Stimulated activated CD4-positive, alpha-beta T cell treated with anti-CD3 and anti-CD28 coated beads, Interleukin-4, amount 100 ng/mL, for 24 hours (primary cell): ENCODE results near the gene L3MBTL4.
A peak's percentile ranks its signal among the peaks of the same experiment; 100 is the strongest.
"Not testable (repeated sequence)": the region's sequence is repeated elsewhere in the genome, so short reads cannot be mapped to it uniquely, and the experiment has no call there.

Source experiments
- DNase-seq: peaks from one replicate; pipeline ENCODE4 v3.0.0-alpha.2; 2020

The L3MBTL4 gene

DNA sequence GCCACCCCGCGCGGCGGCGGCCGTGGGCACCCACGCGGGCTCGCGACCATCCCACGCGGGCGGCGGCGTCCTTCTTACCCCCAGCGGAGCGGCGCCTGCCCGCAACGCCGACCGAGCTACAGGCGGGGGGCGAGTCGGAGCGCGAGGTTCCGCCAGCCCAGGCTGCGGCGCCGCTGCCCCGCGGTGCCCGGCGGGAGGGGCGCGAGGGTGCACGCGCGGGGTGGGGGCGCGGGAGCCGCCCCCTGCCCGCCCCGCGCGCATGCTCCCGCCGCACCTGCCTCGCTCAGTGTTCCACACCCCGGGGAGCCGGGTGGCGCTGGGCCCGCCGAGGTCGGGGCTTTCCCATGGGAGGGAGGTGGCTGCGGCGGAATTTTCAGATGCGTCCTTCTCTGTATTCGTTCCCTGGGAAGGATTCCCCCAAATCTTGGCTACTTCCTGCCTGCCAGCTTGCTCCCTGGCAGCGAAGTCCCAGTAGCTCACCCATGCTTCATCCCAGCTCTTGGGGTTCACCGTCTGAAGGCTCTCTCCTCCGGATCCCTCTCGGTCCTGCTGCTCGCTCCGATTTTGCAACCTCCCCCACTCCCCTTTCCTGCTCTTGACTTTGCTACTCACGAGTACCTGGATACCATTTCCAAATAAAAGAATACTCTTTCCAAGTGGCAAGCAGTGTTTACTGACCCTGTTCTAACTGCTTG lies at the start of gene L3MBTL4:
L3MBTL4 (minus strand) TSS at position 189 of the 695 bp plus-strand sequence. CDS start 103,286 bp downstream, outside the sequence.
- no peak for DNase-seq

DNA sequence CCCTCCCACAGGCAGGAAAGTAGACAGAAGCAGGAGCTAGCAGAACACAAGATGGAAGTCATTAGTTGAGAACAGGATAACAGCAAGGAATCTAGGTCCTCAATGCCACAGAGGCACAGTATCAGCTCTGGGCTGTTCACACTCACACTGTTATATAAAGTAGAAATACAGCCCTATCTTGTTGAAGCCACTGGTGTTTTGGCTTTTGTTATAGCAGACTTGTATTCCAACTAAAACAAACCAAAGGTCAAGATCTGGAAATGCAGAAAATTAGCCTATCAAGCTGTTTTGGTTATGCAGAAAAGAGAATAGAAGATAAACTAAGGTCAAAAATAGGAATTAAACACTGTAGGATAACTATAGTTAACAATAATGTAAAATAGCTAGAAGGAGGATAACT lies 37.5 kb upstream of the L3MBTL4 start:
- DNase-seq = no peak

DNA sequence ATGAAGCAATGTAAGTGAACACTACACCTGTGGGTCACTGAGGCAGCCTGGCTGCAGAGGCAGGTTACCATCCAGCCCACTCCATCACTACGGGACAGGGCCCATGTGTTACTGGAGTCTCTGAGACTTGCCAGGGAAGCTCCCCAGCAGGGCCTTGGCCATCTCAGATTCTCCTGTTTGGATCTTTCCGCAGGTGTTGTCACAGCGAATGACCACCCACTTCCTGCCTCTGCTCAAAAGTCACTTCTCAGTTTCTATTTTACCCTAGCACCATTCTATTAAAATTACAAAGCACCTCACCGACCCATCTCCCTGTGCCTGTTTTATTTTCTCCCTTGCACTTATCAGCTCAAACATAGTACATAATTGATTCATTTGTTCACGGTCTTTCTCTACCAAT lies 34.5 kb upstream of the L3MBTL4 start:
- DNase-seq = no peak

DNA sequence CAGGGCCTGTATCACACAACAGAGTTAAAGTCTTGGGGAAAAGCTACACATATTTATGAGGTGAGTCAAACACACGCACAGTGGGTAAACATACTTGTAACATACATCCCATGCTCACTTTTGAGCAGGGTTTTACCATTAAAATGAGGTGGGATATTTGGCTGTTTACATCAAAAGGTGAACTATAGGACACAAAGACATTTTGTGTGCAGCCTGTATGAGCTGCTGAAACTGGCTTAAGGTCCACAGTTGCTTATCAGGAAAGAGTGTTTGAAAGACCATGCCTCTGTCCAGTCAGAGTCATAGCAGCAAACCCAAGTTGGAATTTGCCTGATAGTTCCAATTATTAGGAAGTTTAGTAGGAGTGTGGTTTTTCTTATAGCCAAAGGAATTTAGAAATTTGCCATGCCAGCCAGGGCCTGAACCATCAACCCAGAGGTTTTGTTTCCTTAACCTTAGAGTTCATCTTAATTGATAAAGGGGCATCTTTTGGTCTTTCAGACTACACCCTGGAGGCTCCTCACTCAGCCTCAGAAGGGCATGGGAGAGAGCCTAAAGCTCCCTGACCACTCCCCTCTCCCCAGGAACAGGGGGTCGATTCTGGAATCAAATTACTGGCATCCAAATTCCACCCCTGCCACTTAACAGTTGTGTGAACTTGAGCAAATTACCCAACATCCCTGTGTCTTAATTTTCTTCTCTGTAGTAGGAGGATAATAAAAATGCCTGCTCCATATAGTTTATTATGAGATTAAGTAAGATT lies 29.9 kb upstream of the L3MBTL4 start:
- DNase-seq = no peak

DNA sequence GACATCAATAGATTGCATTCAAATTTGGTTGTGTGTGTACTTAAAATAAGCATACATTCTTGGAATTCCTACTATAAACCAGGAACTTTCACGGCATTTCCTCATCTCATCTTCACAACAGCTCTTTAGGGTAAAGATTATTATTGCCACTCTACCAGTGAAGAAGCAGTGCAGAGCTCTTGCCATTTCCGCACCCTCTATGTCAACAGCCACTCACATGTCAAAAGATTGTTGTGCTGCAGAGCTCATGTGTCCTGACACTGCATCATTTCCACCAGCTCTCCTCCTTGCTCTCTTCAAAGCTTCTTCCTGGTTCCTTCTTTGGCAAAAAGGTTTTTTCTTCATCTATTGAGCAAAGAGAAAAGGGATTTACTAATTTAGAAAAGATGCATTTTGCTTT lies 26.5 kb upstream of the L3MBTL4 start:
- no peak for DNase-seq

DNA sequence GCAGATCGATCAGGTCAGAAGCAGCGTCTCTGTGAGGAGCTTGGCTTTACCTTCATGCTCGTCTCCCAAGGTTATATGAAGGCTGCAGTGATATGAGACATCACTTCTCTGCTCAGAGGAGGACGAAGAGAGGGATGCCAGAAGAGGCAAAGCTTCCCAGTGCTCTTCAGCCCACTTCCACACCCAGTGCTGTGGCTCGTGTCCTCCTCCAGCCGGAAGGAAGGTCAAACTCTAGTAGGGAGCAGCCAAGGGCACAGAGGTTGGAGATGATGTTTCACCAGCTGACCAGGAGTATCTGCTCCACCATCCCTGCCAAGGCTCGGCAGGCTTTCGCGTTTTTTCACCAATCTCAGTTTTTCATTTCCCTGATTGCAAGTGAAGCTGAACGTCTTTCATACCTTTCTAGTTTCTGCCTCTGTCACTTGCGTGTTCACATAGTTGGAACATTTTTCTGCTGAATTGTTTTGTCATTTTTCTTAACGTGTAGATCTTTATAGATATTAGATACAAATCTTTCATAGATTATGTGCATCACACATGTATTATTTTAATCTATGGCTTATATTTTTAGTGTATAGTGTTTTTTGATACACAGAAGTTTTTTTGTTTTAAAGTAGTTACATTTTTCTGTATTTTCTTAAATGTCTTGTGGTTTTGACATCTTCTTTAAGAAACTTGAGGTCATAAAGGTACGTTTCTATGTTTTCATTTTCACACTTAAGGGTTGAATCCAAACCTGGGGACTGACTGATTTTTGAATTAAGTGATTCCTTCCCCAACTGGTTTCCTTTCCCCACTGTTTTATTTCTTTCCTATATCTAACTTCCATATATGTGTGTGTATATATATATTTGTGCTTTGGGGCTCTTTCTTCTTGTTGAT lies 23.5 kb upstream of the L3MBTL4 start:
- DNase-seq = no peak

DNA sequence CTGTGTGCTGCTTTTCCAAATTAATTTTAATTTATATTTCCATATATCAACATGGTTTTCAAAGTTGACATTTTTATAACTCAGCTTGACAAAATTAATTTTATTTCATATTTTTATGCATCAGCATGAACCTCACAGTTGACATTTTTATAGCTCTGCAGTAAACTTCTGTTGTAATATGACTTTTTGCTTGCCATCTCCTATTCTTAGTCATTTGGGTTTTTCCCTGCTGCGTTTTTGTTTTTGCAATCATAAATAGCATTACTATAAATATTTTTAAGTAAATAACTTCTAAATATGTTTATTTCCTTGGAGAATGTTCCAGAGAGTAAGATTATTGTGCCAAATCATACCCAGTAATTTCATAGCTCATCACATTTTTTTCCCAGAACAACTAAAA lies 21.0 kb upstream of the L3MBTL4 start:
- no peak for DNase-seq

DNA sequence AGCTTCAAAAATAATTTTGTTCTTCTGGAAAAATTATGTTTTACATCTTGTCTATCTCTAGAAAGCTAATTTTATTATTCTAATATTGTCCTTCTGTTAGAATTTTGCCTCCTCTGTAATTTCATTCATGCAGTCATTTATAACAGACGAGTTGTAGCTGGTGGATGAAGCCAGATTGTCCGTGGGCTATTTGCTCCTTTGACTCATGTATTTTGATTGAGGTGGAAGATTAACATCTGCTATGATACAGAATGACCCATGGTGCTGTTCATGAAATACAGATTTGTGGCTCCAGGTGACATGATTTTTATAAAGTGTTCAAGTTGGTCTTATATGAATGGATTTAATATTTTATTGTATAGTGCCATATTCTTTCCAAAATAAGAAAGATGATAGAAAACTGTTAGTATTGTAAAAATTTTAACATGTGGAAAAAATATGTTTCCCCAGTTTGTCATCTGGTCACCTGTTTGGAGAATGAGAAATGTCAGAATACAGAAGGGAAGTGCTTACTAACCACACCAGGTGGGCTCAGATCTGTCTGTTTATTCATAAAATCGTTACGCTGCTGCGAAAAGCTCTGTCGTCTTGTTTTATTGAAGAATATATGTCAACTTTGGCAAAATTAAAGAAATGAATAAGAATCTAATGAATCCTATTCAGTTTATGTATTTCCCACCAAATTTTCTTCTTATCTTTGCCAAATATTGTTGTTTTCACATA lies 20.4 kb upstream of the L3MBTL4 start:
- no peak for DNase-seq

DNA sequence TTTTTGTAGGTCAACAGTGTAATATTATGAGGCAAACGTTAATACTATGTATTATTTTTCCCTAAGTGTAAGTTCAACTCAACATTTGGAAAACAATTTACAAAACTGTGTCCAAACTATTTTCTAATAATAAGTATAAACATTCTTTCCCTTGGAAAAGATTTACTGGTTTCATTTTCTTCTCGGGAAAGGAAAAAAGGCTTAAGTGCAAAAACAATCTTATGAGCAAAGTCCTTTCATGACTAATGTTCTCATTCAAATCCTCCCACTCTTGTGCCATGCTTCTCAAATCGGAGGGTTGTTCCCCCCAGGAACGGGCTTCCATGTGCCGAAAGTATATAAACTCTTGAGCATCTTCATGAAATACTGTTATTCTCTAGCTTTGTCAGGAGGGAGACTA lies 19.8 kb upstream of the L3MBTL4 start:
- no peak for DNase-seq

DNA sequence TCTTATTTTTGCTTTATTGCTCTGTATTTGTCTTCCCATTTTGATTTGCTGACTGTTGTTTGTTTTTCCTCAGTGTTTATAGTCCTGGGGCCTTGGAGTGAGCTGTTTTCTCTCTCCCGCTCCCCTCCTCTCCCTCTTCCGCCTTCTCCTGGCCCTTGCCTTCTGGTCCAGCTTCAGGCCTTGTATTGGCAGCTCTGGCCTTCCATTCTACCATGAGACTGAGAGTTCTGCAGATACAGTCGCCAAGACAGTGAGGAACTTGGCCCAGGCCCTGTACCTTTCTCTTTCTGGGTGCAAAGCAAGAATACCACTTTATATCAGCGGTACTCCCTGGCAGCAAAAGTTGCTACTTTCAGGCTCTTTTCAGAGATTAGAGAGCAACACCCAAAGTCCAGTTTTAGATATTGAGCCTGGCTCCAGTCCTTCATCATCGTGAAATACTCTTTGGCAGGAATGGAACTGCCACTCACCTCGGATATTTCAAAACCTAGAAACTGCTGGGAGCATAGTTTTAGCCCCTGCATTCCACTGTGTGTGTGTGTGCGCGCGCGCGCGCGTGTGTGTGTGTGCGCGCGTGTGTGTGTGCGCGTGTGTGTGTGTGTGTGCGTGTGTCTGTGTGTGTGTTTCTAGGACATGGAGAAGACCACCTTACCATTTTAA lies 17.1 kb upstream of the L3MBTL4 start:
- DNase-seq = no peak

DNA sequence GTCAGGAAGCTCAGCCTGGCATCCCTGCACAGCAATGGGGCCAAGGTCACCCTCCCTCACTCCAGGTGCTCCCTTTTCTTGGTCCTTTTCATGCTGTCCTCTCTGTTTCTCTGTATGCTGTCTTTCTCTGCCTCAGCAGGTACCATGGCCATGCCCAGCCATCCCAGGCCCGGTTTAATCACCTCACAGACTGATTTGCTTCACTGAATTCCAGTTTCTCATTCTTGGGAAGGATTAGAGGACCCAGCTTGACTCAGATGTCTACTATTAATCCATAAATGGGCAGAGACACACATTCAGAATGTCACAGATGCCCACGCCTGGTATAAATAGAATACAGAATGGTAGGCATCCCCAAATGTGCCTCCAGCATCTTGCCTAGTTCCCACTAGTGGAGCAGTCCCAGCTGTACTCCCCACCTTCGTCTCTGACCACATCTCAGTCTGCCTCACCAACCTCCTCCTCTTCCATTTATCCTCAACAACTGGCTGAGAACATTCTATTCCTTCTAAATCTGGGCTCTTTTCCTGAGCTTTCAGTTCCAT lies 14.2 kb upstream of the L3MBTL4 start:
- DNase-seq = no peak

DNA sequence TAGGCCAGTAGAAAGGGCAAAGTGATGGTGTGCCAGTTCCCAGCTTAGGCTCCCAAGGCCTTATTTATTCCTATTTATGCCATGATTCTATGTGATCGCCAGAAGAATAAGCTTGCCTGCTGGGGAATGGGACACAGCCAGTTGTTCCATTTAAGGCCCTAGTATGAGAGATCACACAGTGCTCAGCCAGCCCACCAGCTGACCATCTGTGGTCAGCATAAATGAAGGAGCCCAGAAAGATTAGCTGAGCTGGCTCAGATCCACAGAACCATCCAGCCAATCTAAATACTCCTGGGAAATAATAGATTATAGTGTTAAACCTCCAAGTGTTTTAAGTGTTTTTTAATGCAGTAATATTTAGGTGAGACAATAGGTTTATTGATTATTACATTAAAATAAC lies 12.6 kb upstream of the L3MBTL4 start:
- DNase-seq = no peak

DNA sequence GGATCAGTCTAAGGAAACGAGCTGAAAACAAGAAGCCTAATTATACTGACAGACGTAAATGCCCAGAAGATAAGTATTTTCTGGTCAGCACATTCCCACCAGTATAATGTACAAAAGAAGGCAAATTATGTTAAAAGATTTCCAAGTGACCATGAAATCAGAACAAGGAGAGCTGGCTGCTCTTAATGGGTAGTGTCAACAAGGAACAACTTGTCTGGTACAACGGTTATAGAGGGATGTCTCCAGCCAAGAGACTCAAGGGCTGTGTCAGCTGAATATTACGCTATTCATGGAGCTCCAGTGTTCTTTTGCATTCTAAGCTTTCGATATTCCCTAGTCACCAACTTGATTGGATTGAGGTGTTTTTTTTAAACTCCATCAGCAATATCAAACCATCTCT lies 8.6 kb upstream of the L3MBTL4 start:
- DNase-seq = no peak

DNA sequence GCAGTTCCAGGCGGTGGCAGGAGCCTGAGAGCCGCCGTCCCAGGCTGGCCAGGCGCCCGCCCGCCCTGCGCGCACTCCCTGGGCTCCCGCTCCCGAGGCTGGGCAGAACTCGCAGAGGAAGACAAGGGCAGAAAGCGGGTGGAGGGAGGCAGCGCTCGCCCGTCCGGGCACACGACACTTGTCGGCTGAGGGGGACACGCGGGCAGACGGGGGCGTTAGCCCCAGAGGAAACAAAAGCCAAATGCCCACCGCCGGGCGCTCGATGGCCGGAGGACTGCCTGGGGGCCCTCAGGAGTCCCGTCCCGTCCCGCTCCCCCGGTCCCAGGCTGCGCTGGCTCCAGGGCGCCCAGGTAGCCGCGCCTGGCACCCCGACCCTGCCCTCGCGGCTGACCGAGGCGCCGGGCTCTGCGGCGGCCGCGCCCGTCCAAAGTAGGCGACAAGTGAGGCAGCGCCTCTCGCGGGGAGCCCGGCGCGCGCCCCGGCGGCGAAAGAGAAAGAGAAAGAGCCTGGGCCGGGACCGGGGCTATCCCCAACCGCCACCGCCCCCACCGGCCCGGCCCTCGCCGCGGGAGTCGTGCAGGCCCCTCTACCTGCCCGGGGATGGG lies 491 bp downstream of the L3MBTL4 start:
- peak; percentile 5 for DNase-seq

DNA sequence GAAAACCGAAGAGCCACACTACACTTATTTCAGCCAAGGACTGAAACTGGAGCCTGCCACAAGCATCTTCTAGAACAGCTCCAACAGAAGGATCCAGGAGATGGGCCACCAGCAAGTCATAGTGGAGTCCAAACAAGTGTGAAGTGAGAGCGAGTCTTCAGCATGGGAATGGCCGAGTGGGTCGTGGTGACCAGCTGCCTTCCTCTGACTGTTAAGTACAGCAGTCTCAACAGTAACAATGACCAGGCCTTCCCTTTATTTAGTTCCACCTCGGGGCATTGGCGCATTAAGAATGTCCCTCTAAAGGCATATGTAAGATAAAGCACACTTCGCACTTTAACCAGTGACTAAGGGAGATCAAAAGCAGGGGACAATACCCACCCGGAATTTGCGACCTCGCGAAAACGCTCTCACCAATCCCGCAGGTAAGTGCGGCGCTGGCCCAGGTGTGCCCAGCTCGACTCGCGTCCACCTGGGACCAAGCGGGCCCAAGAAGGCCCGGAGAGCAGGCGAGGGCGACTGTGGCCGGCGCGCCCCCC lies 1.1 kb downstream of the L3MBTL4 start:
- no peak for DNase-seq

DNA sequence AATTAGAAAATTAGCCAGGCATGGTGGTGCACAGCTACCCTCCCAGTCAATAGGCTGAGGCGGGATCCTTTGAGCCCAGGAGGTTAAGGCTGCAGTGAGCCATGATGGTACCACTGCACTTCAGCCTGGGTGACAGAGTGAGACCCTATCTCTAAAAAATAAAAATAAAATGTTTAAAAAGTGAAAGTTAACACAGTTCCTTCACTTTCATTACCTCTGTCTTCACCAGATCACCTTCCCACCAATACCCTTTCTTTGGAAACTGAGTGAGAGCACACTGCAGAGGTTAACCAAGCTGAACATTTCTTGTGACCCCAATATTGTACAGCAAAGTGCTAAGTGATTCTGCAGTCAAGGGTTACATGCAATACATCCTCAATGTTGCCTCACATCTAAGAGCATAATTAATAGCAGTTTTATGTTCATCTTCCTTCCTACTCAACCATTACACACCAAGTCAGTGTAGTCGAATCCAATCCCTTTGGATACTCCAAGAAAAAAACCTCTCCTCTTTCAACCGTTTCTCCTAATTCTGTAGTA lies 1.7 kb downstream of the L3MBTL4 start:
- no peak for DNase-seq

DNA sequence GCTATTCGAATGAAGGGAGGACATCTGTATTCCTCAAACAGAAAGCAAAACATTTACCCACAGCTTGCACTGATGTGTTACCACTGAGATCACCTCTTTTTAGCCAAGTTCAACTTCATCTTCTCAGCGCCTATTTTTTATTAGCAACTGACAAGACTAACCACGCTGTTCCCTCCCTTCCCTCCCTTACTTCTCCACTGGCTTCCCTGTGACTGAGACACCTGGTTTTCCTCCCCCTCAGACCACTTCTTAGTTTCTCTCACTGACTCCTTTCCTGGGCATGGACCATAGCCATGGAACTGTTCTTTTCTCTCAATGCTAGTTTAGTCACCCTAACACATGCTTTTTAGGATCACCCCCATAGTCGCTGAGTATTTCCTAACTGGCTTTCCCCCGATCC lies 3.3 kb downstream of the L3MBTL4 start:
- DNase-seq = no peak

DNA sequence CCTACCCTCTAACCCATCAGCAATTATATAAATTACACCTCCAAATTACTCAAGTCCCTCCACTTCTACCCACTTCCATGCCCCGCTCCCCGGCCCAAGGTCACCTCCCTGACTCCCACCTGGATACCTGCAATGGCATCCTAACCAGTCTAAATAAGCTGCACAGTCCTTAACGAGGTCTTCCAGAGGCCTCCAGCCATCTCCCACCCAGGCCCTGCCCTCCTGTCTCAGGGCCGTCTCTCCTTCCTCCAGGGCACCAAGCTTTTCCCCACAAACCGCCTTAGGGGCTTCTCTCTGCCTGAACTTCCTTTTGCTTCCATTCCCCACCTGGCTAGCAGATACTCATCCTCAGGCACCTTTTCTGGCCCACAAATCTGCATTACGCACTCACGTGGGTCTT lies 4.8 kb downstream of the L3MBTL4 start:
- no peak for DNase-seq

DNA sequence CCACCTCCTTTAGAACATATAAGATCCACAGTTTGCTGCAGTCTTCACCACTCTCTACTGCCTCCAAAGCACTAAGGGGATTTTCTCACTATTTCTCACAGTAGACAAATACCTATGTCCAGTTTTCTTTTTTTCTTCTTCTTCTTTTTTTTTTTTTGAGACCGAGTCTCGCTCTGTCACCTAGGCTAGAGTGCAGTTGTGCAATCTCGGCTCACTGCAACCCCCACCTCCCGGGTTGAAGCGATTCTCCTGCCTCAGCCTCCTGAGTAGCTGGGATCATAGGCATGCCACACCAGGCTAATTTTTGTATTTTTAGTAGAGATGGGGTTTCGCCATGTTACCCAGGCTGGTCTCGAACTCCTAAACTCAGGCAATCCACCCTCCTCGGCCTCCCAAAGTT lies 6.2 kb downstream of the L3MBTL4 start:
- DNase-seq = not testable (repeated sequence)

DNA sequence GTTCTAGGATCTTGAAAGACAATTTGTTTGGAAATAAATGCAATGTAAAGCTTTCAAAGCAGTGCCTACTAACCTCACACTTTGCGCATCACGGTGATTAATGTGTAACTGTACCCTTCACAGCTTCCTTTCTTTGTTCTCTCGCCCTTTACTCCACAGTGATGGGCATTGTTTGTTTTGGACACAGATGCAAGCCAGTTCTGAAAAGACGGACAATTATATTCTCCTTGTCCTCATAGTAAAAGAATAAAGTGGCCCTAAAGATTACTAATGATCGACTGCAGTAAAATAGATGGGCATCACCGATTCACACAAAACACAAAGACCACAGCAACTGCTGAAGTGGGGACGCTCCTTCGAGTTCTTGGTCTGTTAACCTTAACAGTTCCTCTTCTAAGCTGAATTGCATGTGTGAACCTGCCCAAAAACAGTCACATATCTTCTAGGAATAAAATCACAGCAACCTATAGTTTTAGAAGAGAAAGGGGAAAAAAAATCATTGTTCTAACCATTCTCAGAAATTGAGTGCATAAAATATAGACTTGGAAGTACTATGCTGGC lies 7.7 kb downstream of the L3MBTL4 start:
- DNase-seq = no peak
